Measurements from ENCODE around the gene ABTB2.

DNA sequence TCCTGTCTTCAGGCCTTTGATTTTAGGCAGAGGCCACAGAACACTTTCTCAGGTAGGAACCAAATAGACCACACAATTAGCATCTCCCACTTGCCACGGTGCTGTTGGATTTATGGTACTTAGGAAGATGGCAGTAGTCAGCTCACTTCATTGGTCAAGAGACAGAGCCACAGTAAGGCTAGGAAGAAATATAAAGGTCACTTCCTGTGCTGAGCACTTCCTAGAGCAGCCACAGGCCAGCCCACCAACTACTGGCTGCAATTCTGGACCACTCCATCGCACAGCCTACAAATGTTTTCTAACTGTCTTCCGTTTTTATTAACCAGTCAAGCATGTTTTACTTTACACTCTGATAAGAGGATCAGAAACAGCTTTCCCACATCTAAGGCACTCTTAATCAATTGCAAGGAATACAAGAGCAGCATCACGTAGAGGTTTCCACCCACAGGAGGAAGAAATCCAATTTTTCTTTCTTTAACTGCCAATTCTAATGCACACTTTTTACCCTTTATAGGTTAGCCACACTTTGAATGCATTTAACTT, 54.7 kb downstream of the ABTB2 start:
- TF ChIP-seq CTCF (IDR thresholded peaks at IDR 0.05; ENCODE audit: insufficient read depth, low read length) (no peak), POLR2AphosphoS5 (IDR thresholded peaks at IDR 0.05; ENCODE audit: low read depth) (no peak), SPI1 (IDR thresholded peaks at IDR 0.05; ENCODE audit: borderline replicate concordance, low read depth) (no peak)
